Daoy (cell line): ENCODE results near the gene NTRK2. TPM values are rescaled to one million over a fixed set of nuclear protein-coding genes. Genes with fewer than 3 reads are reported as not detected.

Experiments
- DNase-seq: peaks from one replicate; pipeline ENCODE4 v3.0.0-alpha.2; 2015; ENCODE audit warnings: low read depth
- total RNA-seq: library from RNA; depleted of rRNA; stranded (reverse); fragments of >200 nt; shearing (Covaris generic); gene quantifications from 2 replicates; pipeline ENCODE4 v1.2.3, GENCODE V29; 2014

Gene NTRK2
- total RNA-seq, 1 experiment from 2014 or later, result 0.29 TPM

DNA sequence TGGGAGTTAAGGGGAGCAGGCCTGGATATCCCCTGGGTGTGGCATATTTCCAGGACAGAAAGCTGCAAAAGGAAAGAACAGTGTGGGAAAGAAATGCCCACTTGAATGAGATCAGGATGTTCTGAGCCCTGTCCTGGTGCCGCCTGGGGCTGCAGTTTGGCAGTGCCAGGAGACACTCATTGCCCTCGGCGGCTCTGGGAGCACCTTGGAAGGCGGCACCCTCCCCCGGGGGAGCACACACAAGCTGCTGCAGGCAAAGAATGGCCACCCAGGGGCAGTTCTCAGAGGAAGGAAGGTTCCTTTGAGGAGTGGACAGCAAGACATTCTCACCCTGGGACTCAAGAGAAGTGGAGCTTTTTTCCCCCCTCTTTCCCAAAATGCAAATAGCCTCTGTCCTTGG is 305.3 kb downstream of the NTRK2 start:
- DNase-seq, result no peak

DNA sequence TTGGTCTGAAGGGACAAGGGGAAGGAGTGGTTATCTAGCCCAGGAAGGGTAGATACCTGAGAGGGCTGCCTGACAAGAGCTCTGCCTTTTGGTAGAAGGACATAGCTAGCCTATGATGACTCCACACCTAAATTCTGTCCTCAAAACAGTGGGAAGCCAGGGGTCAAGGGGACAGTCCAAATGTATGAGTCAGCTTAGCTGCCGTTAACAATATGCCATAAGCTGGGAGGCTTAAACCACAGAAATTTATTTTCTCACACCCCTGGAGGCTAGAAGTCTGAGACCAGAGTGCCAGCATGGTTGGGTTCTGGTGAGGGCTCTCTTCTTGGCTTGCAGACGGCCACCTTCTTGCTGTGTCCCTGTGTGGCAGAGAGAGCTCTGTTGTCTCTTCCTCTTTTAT is 306.4 kb downstream of the NTRK2 start:
- DNase-seq, result peak; percentile 61

DNA sequence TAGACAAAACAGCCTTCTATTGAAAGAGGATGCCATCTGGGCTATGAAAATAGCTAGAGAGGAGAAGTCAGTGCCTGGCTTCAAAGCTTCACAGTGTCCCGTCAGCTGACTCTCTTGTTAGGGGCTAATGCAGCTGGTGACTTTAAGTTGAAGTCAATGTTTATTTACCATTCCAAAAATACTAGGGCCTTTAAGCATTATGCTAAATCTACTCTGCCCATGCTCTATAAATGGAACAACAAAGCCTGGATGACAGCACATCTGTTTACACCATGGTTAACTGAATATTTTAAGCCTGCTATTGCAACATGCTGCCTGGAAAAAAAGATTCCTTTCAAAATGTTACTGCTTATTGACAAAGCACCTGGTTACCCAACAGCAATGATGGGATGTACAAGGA is 309.1 kb downstream of the NTRK2 start:
- DNase-seq, result no peak

DNA sequence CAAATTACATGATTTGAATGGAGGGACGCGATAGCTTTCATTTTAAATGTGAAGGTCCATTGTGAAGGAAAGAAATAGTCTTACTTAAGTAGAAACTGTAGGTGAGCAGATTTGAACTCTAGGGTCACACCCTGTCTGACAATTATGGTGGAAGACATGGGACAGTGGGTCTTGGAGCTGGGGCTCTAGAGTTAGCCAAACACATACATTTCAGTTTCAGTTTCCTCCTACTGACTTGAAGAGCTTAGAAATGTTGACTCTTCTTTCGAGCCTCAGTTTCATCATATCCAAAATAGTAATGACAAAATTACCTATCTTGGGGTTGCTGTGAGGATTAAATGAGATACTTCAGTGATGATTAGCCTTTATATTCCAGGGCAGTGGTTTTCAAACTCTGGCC is 314.2 kb downstream of the NTRK2 start:
- no peak for DNase-seq

DNA sequence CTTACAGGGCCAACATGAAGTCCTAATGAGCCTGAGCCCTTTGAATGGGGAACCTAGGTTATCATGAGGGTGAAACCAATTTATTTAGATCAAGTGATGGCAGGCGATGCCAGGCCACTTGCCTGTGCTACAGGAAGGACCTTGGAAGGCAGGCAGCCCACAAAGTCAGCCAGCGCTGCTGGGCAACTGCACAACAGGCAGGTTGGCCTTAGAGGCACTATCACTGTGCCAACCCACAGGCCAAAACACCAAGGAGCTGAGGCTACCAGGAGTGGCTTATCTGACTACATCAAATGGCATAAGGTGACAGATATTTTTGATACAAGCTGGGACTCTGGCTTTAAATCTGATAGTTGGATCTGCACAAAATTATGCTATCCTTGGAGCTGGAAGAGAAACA is 319.1 kb downstream of the NTRK2 start:
- DNase-seq, result no peak

DNA sequence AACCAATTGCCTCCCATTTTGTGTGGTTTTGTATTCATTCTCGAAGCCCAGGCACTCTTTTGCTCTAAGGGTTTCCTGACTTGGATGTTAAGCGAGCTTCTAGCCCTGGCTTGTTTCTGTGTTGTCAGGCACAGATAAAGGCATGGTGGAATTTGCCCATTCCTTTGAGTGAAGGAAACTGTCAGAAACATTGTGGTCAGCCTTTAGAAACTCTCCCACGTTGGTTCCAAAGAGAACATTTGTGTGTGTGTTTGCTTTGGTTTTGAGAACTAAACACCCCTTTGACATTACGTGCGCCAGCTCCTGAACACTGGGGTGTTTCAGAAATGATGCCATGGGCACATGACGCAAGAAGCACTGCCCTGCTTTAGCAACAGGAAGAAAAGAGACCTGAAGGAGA is 320.9 kb downstream of the NTRK2 start:
- DNase-seq, result no peak

DNA sequence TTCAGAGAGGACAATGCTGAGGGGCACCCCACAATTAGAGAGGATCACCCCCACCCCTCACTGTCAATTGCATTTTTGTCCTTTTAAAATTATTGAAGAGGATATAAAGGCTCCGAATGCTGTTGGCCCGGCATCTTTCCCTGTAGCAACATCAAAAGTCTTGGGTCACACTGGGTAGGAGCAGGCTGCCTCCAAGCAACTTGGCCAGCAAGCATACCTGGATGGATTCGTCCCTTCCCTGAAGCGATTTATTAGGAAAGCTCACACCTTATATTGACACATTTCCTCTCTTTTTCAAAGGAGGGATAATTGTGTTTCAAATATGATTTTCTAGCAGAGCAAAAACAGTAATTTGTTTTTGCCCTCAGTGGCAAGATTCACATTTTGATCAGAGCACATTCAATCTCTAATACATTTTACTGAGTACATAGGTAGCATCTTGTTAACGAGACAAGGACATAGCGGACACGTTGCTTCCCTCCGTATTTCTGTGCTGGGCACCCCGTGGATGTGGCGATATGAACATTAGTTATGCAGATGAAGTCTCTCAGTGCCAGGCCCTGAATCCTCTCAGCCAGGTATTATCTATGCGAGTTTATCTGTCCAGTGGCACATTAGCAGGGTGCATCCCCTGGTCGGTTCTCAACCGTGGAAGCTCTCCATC is 321.5 kb downstream of the NTRK2 start:
- DNase-seq, result no peak

DNA sequence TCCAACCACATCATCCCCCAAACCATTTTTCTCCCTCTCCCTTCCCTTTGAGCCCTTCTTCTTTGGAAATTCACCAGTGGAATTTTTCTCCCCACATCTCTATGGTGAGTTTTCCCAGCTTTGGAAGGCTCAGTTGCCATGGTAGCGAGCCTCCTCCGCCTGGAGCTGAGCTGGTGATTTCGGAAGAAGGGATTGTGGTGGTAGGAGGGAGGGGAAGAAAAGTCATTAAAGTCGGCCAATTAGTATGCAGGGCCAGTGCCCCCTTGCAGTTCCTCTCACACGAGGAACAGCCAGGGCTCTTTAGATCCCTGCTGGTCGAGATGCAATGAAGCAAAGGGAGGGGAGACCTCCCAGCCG is 322.0 kb downstream of the NTRK2 start:
- no peak for DNase-seq

DNA sequence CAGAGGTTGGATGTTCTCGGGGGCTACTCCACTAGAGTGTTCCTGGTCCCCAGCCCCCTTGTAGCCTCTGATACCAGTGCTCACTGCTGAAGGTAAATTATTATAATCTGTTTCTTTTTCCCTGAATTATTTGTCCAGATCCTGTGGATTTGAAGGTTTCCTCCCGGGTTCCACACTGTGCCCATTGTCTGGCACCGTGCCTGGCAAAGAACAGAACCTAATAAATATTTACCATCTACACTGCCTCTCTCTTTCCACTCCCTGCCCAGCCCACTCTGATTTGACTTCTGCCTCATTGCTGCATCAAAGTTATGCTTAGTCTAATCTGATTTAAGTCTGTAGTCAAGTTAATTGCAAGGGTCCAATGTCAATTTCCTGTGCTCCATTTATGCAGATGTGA is 322.9 kb downstream of the NTRK2 start:
- no peak for DNase-seq

DNA sequence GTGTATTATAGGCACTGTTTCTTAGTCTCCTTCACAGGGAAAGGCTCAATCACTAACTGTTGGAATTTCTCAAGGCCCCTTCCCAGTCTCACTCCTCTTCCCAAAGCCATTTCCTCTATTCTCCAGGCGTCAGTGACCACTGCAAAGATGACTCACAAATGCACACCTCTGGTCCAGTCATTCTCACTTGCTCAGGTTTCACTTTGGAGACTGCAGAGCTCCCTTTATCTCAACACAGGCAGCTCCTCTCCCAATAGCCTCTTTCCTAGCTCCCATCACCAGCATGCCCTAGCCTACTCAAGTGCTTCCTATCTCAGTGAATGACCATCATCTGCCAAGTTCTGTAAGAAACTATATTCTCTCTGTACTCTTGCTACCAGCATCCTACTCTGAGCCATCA is 323.6 kb downstream of the NTRK2 start:
- peak; percentile 68 for DNase-seq

DNA sequence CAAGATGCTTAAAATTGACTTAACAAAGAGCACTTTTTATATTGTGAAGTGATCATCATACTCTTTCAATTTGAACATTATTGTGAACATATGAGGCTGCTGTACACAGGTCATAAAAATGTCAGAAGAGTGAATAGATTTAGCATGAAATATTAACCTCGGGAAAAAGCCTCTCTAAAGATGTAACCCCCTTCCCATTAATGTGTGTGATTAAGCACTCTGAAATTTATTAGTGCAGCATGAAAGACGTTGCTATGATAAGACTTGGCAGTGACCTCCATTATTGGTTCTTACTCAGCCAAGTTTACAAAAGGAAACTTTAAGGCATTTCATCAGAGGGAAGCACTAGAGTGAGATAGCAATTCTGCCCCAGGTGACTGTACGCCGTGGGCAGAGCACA is 326.5 kb downstream of the NTRK2 start:
- no peak for DNase-seq

DNA sequence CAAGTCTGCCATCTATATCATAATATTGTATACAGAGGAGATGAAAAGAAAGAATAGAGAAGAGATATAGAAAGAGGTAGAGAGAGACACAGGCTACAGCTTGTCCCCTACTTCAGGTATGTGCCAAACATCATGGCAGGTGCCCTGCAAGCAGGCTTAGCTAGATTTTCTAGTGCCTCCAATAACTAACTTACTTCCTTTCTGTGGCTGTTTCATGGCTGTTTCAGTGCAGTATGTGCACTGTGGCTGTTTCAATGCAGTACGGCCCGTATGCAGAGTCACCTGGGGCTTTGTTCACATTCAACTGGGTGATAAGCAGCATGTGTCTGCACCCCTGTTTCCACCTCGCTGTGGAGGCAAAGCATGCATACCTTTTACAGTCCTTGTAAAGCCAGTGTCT is 327.2 kb downstream of the NTRK2 start:
- no peak for DNase-seq

DNA sequence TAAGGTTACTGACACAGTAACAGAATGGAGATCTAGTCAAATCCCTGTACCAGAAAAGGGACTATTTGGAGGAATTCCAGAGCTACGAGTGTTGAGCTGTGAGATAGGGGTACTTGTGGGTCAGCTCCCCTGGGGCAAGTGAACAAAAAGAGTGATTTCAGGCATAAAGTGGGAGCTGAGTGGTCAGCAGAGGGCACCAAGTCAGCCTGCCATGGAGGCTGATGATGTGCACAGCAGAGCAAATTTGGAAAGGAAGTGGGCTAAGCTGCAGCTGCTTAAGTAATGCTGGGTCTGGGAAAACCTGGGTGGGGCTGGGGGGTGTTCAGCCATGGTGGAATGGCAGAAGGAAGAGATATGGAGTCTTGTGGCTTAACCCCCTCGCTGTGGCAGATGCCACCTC is 327.9 kb downstream of the NTRK2 start:
- no peak for DNase-seq

DNA sequence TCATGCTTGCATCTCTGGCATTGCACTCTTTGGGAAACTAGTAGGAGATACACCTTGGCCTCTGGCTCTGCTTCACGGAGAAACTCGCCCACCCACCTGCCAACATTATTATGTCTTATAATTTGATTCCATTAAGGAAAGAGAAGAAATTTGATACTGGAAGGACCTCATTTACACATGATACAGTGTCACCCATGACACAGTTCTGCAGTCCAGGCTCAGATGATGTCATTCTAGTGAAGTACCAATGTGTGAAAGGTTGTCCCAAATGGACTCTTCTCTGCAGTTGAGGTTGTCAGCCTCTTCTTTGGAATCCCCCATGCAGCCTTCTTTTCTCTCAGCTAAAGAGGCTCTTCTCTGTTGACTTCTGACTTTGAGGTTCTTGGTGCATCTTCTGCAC is 329.1 kb downstream of the NTRK2 start:
- no peak for DNase-seq

DNA sequence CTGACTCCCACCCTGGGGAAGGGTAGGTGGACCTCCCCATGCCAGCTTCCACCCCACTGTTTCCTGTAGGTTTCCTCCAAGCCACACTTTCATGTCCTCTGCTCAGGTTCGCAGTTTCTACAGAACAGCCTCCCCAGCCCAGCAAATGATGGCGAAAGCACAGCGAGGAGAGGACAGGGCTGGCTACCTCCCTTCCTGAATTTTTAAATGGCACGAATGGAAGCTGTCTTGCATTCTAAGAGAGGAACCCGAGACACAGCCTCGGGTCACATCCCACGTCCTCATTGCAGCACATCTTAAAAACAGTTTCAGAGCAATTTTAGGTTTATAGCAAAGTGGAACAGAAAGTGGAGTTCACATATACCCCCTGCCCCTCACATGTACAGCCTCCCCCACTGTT is 330.3 kb downstream of the NTRK2 start:
- DNase-seq, result no peak

DNA sequence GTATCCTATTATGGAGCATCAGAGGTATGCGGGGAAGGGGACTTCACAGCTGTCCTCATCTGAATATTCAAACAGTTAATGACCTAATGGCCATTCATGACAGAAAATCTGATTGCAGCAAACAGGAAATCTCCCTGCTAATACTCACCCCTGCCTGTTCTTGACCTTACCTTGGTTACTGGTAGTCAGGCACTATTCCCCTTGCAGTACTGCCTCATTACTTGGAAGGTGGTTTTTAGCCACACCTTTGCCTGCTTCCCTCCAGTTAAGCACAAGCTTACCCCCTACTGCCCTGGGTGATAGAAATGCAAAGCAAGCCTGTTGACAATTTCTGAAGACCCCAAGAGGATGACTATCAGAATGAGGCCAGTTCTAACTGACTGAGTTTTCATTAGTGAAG is 332.4 kb downstream of the NTRK2 start:
- DNase-seq, result no peak

DNA sequence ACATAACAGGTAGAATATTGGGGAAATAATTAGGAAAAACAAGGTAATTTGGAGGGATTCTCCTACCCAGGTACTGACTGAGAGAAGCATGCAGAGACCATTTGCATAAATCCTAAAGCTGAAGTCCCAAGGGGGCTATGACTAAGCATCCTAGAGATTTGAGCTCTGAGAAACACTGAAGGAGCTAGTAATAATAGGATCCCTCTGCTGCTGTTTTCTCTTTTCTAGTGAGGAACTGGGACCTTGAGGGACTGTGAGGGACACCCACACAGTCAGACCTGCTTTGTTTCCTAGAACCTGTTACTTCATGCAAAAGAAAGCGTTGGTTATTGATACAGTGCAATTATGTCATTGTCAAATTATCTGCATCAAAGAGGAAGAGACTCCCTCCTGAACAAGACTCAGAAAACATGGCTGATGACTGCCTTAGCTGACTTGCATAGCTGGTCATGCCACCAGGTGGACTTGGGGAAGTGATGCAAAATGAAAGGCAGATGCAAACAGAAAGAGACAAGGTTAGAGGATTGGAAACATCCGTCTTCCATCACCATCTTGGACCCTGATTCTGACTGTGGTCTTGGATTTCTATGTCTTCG is 335.4 kb downstream of the NTRK2 start:
- DNase-seq, result no peak

DNA sequence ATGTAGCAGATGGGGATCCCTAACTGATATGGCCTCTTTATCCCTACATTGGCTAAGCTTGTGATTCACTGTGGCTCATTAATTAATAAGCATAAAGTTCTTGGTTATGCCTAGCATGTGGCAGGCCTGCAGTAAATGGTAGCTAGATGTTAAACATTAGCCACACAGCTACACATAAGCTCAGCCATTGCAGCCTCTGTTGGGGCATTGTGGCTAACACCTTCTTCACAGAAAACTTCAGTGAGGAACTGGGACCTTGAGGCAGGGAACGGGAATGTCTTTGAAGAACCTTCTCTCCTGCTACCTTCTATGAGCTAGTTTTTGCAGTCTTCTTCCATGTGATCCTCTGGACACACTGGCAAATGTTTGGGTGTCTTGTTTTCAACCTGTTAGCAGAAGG is 338.2 kb downstream of the NTRK2 start:
- no peak for DNase-seq

DNA sequence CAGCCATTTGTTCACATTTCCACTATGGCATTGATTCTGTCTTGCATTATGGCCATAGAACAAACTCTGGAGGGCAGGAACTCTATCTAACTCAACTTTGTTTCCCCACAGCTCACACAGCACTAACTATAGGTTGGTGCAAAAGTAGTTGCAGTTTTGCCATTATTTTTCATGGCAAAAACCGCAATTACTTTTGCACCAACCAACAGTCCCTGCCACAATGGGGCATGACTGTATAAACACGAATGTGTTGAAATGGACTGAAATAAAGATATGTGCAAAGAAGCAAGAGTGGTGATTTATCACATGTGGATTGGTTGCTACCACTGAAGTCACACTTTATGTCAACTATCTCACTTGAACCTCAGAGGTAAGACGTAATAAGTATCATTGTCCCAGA is 338.7 kb downstream of the NTRK2 start:
- DNase-seq, result no peak

DNA sequence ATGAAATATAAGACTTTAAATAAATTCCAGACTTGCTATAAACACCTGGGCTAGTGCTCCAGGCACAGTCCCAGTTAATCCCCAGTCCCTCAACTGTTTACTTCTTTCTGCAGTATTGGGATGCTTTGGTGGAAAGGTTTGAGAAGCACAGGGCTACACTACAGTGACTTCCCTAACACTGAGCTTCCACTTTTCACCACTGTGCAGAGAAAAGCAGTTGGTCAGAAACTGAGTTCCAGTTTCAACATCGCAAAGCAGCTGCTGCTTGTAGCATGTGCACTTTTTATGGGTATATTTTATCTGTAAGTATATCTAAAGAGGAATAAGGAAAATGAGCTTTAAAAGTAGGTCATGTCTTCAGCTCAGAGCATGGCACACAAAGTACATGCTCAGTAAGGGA is 339.7 kb downstream of the NTRK2 start:
- no peak for DNase-seq

DNA sequence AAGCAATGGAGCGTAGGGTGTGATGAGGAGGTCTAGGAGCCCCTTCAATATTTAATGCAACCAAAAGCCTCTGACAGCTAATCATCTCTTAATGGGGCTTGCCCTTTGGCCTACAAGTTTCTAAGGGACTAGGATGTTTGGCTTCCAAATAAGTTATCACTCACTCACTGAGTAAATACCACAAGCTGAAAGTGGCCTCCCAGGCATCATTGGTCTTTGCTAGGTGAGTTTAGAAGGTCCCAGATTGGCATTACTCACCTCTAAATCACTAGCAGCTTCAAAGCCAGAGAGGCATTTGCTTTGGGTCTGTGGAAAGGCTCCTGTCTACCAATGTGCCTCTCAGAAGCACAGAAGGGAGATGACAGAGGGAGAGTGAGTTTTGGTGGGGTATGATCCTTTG is 344.2 kb downstream of the NTRK2 start:
- peak; percentile 30 for DNase-seq

DNA sequence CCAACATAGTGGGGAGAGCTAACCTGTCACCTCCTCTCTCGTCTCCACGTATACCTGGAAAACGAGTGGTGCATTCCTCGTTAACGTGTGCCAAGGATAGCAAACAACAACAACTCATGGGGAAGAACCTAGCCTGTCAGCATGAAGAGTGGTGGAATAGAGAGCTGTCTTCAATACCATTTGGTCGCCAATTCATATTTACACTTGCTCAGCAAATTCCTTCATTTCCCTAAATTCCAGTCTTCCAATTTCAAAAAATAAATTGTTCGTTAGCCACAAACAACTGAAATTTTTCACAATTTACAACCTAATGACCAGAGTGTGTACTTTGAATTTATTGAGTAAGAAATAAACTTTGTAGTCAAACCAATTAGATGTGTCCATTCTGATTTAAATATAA is 344.8 kb downstream of the NTRK2 start:
- DNase-seq, result no peak

DNA sequence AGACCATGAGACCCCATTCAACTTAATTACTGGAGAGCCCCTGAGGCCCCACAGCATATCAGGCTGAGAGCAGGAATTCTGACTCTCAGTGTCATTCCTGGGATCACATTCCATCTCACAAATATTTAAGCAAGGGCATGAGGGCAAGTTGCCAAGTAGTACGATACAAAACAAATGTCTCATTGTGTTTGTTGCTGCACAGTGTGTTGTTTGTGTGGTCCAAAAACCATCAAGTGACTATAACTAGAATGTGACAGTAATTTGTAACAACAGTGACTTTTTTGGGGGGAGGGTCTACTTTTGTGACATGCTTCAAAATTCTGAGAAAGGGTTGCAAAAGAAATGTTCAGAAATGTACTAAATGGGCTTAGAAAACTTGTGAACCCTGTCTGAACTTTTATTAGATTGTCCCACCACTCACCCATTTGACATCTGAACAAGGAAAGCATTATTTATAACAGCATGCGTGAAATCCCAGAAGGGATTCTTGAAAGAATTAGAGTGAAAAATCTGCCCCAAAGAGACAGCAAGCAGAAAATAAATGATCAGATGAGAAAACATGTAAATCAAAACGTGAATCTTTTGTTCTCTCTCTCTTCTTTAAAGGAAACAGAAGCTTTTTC is 347.0 kb downstream of the NTRK2 start:
- no peak for DNase-seq

DNA sequence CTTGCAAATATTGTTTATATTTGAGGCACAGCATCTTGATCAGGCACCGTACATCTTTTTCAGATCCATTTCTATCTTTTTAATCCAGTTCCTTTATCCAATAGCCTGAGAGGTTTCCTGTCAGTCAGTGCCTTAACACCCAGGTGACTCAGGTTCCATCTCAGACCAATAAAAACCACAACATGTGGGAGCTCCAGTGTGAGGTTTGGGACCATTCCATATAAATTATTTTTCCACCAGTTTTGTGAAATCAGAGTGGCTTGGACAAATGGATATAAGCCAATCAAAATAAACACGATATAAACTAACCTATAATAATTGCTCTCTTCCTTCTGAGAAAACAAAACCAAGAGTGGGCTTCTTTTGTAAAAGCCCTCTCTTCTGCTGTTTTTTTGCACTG is 351.3 kb downstream of the NTRK2 start:
- DNase-seq, result peak; percentile 53
